DOHH2 (cell line): ENCODE results near the gene PBOV1.

Experiments
- CTCF ChIP-seq: fragments of 200-600 bp; sonication (generic); IDR thresholded peaks from one replicate; pipeline ENCODE4 v1.5.1; 2014; ENCODE audit warnings: antibody characterized with exemption, mild to moderate bottlenecking, low read depth, low read length; ENCODE audit not compliant: poor library complexity, severe bottlenecking
- EZH2phosphoT487 ChIP-seq: fragments of 200-600 bp; sonication (generic); IDR thresholded peaks from 2 replicates; pipeline ENCODE4 v1.6.1; 2017; ENCODE audit warnings: borderline replicate concordance, mild to moderate bottlenecking, antibody characterized with exemption, low read length, moderate library complexity, mixed read lengths

DNA sequence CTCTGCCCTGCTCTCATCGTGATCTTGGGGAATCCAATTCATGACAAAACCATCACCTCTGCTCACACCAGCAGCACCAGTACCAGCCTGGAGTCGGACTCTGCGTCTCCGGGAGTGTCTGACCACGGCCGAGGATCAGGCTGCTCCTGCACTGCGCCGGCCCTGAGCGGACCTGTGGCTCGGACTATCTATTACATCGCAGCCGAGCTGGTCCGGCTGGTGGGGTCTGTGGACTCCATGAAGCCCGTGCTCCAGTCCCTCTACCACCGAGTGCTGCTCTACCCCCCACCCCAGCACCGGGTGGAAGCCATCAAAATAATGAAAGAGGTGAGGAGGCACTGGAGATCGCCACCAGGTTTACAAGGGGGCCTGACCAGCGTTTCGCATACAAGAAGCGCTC lies 37.2 kb upstream of the PBOV1 start:
- TF ChIP-seq EZH2phosphoT487 (no peak), CTCF (no peak)
